Liver (tissue), 3 donors: Measurements from ENCODE around the gene CDX1.

Source experiments
- EGR1 ChIP-seq, 2 donors: IDR thresholded peaks; 2 replicates each; pipeline ENCODE4 v1.6.1; 2016 to 2018; ENCODE audit warnings: antibody characterized with exemption in 2 of 2, low read depth in 2 of 2
- FOXA1 ChIP-seq: IDR thresholded peaks from 2 replicates; pipeline ENCODE4 v1.6.1; 2016; ENCODE audit warnings: antibody characterized with exemption
- RAD21 ChIP-seq, 2 donors: IDR thresholded peaks; 2 replicates each; pipeline ENCODE4 v1.6.1; 2016; ENCODE audit warnings: antibody characterized with exemption in 2 of 2, mild to moderate bottlenecking in 2 of 2
- YY1 ChIP-seq: IDR thresholded peaks from 2 replicates; pipeline ENCODE4 v1.6.1; 2016; ENCODE audit warnings: antibody characterized with exemption, mild to moderate bottlenecking
- TF ChIP-seq, protein P1 (sequence below): fragments of 150-350 bp; IDR thresholded peaks from 2 replicates; pipeline ENCODE4 v1.5.1; 2017; ENCODE audit warnings: improper control_type of control experiment, low read depth, low read length; ENCODE audit not compliant: missing input control
- TF ChIP-seq, protein P2 (sequence below): IDR thresholded peaks from 2 replicates; pipeline ENCODE4 v1.6.1; 2016; ENCODE audit warnings: antibody characterized with exemption
- TF ChIP-seq, protein P3 (sequence below): IDR thresholded peaks from 2 replicates; pipeline ENCODE4 v1.6.1; 2016; ENCODE audit warnings: antibody characterized with exemption, mild to moderate bottlenecking
- TF ChIP-seq, protein P4 (sequence below): IDR thresholded peaks from 2 replicates; pipeline ENCODE4 v1.6.1; 2016; ENCODE audit warnings: antibody characterized with exemption
- donor health status: healthy.
- donor health status: healthy.

DNA sequence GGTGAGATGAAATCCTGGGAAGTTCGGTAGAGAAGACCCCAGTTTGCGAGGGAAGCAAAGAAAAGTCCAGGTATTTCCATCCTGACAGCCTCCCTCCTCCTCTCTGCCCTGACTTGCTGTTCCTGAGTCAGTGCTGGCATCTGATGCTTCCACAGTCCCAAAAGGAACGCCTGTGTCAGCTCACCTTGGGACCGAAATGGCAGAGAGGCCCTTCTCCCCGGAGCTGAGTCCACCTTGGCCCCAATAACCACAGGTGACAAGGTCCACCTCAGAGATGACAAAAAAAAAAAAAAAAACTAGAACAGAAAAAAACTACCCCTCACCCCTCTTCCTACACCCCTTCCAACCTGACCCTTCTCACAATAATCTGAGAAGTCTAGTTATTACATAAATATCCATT lies 54.9 kb downstream of the CDX1 start:
- TF ChIP-seq, protein P1, sequence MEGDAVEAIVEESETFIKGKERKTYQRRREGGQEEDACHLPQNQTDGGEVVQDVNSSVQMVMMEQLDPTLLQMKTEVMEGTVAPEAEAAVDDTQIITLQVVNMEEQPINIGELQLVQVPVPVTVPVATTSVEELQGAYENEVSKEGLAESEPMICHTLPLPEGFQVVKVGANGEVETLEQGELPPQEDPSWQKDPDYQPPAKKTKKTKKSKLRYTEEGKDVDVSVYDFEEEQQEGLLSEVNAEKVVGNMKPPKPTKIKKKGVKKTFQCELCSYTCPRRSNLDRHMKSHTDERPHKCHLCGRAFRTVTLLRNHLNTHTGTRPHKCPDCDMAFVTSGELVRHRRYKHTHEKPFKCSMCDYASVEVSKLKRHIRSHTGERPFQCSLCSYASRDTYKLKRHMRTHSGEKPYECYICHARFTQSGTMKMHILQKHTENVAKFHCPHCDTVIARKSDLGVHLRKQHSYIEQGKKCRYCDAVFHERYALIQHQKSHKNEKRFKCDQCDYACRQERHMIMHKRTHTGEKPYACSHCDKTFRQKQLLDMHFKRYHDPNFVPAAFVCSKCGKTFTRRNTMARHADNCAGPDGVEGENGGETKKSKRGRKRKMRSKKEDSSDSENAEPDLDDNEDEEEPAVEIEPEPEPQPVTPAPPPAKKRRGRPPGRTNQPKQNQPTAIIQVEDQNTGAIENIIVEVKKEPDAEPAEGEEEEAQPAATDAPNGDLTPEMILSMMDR: no peak
- no peak for TF ChIP-seq RAD21 (IDR thresholded peaks at IDR 0.05)
- TF ChIP-seq, protein P2, sequence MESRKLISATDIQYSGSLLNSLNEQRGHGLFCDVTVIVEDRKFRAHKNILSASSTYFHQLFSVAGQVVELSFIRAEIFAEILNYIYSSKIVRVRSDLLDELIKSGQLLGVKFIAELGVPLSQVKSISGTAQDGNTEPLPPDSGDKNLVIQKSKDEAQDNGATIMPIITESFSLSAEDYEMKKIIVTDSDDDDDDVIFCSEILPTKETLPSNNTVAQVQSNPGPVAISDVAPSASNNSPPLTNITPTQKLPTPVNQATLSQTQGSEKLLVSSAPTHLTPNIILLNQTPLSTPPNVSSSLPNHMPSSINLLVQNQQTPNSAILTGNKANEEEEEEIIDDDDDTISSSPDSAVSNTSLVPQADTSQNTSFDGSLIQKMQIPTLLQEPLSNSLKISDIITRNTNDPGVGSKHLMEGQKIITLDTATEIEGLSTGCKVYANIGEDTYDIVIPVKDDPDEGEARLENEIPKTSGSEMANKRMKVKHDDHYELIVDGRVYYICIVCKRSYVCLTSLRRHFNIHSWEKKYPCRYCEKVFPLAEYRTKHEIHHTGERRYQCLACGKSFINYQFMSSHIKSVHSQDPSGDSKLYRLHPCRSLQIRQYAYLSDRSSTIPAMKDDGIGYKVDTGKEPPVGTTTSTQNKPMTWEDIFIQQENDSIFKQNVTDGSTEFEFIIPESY: no peak
- TF ChIP-seq FOXA1: no peak
- TF ChIP-seq EGR1 (IDR thresholded peaks at IDR 0.05; ENCODE audit: low read depth in 2 of 2): no peak
- TF ChIP-seq, protein P3, sequence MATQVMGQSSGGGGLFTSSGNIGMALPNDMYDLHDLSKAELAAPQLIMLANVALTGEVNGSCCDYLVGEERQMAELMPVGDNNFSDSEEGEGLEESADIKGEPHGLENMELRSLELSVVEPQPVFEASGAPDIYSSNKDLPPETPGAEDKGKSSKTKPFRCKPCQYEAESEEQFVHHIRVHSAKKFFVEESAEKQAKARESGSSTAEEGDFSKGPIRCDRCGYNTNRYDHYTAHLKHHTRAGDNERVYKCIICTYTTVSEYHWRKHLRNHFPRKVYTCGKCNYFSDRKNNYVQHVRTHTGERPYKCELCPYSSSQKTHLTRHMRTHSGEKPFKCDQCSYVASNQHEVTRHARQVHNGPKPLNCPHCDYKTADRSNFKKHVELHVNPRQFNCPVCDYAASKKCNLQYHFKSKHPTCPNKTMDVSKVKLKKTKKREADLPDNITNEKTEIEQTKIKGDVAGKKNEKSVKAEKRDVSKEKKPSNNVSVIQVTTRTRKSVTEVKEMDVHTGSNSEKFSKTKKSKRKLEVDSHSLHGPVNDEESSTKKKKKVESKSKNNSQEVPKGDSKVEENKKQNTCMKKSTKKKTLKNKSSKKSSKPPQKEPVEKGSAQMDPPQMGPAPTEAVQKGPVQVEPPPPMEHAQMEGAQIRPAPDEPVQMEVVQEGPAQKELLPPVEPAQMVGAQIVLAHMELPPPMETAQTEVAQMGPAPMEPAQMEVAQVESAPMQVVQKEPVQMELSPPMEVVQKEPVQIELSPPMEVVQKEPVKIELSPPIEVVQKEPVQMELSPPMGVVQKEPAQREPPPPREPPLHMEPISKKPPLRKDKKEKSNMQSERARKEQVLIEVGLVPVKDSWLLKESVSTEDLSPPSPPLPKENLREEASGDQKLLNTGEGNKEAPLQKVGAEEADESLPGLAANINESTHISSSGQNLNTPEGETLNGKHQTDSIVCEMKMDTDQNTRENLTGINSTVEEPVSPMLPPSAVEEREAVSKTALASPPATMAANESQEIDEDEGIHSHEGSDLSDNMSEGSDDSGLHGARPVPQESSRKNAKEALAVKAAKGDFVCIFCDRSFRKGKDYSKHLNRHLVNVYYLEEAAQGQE: no peak
- no peak for TF ChIP-seq YY1
- TF ChIP-seq, protein P4, sequence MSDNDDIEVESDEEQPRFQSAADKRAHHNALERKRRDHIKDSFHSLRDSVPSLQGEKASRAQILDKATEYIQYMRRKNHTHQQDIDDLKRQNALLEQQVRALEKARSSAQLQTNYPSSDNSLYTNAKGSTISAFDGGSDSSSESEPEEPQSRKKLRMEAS: no peak
